Measurements from ENCODE around the gene SLC12A9.
"Not testable (repeated sequence)": the region's sequence is repeated elsewhere in the genome, so short reads cannot be mapped to it uniquely, and the experiment has no call there.

The SLC12A9 gene

DNA sequence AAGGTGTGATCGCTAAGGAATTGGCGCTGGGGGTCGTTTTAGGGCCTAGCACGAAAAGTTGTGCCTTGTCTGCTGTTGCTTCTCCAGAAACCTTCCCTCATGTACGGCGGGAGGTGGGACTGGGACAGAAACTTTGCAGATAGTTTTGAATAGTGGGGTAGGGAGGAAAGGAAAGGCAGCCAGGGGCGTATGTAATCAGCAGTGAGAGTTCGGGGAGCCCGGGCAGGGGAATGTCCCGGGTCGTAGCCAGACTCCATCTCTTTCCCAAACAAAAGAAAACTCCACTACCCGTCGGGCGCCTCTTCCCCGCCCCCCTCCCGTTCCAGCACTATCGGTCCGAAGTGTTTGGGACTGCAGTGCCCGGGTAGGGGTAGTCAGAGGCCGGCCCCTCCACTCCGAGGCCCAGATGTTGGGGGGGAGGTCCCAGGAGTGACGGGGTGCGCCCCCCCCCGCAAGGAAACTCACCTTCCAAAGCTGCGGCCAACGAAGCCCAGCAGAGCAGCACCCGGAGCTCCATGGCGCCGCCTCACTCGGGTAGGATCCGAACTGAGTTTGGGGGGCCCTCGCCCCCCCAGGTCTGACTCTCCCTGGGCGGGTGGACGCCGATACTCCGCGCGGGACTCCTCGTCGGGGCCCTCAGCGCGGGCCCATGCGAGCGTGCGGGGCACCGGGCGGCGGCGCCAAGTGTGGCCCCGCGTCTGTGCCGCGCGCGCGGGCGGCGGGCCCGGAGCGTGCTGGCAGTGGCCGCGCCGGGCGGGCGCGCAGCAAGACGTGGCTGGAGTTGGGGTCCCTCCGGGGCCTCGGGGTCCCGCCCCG is 25.8 kb upstream of the SLC12A9 start:
- DNase-seq (ENCODE audit: low read depth), result no peak

DNA sequence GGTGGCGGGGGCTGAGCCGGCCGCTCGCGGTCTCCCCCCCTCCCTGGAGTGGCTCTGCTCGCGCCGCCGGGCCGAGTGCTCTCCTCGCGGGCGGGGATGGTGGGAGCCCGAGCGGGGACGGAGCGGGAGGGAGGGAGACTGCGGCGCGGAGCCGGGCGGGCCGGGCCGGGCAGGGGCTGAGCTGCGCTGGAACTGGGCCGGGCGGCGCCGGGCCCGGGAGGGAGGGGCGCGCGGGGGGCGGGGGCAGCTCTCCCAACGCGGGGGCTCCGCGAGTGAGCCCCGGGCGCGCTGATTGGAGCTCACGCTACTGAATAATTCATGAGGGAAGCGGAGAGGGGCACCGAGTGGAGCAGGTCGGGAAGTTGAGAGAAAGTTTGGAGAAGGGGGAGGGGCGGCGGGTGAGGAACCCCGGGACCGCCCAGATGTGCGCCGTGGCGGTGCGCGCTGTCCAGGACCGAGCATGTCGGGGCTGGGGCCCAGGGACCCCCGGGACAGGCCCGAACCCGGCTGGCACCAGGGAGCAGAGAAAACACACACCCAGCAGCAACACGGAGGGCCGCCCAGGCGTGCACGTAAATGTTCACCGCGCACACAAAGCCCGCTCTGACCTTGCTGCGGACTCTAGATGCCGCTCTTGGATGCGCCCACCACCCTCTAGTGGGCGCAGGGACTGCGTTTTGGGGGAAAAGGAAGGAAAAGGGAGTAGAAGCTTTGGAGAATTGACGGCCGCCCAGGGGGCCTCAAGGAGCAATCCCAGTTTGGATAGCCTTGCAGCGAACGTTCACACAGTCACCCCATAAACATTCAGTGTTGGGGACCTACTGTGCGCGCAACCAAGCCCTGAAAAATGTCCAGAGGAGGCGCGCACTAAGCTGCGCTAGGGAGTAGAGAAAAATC is 24.9 kb upstream of the SLC12A9 start, which contains the start of gene EPHB4:
Gene EPHB4 (minus strand): TSS at position 194 of the 897 bp plus-strand sequence. CDS start 493 bp downstream, outside the sequence.
- DNase-seq (ENCODE audit: low read depth), result no peak

DNA sequence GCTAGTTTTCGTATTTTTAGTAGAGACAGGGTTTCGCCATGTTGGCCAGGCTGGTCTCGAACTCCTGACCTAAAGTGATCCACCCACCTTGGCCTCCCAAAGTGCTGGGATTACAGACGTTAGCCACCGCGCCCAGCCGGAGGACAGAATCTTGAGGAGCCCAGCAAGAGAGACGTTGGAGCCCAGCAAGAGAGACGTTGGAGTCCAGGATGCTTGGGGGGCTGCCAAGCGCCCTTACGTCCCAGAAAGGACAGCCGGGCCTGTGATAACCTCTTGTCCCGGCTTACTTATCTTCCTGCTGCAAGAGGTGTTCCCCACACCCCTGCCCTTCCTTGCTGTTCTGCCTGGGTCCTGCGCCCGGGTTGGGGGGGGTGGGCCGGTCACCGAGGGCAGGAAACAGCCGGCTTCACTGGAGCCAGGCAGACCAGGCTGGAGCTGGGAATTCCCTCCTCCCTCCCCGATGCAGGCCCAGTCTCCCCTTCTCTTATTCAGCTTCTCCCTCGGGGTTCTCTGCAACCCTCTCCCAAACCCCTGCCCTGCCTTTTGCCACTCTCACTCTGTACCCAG is 23.3 kb upstream of the SLC12A9 start:
- DNase-seq (ENCODE audit: low read depth), result no peak

DNA sequence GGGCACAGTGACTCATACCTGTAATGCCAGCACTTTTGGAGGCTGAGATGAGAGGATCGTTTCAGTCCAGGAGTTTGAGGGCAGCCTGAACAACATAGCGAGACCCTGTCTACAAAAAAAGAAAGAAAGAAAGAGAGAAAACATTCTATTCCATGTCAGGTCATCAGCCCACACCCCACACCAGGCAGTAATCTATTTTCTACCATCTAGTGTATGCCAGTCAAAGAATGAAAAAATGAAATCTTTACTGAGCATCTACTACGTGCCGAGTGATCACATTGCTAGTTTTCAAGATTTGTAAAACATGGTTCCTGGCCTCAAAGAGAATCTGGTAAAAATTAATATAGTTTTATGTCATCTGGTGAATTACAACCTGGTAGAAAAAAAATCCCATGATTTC is 22.1 kb upstream of the SLC12A9 start:
- no peak for DNase-seq (ENCODE audit: low read depth)

DNA sequence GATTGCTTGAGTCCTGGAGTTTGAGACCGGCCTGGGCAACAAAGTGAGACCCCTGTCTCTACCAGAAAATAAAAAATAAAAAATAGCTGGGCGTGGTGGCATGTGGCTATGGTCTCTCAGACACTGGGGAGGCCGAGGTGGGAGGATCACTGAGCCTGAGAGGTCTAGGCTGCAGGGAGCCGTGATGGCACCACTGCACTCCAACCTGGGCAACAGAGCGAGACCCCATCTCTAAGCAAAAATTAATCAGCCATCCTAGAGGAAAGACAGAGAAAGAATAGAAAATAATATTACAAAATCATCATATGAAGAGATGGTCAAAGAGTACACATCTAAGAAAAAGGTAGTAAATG is 20.3 kb upstream of the SLC12A9 start:
- no peak for DNase-seq (ENCODE audit: low read depth)

DNA sequence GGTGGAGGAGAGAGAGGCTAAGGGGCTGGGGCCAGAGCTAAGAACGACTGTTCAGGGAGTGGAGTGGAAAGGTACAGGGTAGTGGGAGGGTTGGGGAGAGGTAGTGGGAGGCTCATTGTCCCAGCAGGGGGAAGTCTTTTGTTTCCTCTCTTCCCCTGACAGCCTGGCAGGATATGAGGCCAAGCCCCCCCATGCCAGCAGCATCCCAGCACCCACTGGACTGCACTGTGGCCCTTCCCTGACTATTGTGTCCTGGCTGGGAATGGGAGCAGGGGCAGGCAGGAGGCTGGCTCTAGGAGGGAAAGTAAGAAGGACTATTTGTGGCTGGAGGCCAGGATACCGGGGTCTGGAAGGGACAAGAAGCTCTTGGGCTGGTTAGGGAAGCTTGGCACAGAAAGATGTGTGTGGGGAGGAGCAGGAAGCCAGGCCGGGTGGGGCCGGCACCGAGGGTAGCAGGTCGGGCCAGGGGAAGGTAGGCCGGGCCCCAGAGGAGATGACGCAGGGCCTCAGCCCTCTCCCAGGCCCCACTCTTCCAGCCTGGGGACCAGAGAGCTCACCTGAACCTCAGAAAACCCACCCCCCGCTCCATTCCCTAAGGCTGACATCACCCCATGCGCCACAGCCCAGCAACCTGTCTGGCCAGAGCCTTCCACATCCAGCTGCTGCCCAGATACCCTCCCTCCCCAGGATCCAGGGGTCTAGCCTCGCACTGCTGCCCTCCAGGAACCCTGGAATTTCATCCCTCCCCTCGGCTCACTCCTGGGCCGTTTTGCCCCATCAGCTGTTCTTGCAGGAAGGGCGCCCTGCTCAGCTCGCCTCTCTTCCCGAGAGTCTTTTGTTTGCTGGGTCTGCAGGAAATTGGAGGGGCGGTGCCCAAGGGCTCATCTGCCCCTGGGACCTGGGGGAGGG is 16.4 kb upstream of the SLC12A9 start:
- no peak for DNase-seq (ENCODE audit: low read depth)

DNA sequence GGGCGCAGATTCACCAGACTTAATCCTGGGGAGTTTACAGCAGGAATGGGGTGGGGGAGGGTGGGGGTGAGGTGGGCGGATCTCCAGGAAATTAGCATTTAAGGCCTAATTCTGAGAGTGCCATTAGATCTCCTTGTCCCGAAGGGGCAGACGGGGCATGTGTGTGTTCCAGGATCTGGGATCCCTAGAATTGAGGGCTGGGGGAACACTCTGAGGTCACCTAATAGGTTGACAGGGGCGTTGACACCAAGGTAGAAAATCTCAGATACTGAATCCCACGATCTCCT is 15.8 kb upstream of the SLC12A9 start:
- no peak for DNase-seq (ENCODE audit: low read depth)

DNA sequence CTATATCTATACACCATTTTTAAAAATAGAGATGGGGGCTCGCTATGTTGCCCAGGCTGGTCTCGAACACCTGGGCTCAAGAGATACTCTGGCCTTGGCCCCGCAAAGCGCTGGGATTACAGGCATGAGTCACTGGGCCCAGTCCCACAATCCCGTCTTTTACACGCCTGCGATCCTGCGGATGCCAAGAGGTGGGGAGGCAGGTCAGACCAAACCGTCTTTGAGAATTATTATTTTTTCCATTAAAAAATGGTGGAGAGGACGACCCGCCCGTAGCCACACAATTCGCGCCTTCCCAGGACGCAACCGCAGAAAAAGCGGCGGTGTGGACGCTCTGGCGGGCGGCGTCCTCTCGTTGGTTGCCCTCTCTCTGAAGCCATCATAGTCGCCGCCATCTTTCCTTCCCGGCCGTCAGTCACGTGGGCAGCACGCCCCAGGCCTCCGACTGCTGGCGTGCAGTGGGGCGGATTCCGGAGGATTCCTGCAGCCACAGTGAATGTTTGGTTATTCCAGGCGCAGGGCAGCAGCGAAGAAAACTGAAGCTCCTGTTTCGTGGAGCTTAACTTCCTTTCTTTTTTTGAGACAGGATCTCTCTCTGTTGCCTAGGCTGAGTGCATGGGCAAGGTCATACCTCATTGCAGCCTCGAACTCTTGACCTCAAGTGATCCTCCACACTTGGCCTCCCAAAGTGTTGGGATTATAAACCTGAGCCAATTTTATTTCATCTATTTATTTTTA is 15.2 kb upstream of the SLC12A9 start:
- no peak for DNase-seq (ENCODE audit: low read depth)

DNA sequence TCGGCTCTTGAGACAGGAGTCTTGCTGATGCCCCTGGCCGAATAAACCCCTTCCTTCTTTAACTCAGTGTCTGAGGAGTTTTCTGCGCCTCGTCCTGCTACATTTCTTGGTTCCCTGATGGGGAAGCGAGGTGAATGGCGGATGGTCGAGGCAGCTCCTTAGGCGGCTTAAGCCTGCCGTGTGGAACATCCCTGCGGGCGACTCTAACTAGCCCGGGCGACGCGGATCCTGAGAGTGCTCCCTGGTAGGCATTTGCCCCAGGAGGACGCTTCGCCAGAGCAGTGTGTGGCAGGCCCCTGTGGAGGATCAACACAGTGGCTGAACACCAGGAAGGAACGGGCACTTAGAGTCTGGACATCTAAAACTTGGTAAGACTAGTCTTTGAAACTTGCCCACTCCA is 13.2 kb upstream of the SLC12A9 start:
- no peak for DNase-seq (ENCODE audit: low read depth)

DNA sequence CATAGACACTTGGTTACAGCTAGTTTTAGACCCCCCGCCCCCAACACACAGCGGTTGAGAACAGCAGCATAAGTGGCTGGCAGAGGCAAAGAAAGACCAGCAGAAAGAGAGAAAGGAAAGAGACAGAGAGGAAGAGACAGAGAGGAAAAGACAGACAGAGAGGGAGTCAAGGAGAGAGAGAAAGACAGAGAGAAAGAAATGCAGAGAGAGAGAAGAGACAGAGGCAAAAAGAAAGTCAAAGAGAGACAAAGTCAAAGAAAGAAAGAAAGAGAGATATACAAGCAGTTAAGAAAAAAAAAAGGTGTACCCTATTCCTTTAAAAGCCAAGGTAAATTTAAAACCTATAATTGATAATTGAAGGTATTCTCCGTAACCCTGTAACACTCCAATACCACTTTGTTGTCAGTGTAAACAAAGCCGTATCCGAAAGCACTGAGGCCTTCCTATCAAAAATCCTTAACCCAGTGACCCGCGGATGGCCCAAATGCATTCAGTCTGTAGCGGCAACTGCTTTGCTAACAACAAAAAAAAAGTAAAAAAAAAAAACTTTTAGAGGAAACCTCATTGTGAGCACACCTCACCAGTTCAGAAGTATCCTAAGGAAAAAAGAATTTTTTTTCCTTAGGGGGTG is 11.9 kb upstream of the SLC12A9 start:
- DNase-seq (ENCODE audit: low read depth), result no peak

DNA sequence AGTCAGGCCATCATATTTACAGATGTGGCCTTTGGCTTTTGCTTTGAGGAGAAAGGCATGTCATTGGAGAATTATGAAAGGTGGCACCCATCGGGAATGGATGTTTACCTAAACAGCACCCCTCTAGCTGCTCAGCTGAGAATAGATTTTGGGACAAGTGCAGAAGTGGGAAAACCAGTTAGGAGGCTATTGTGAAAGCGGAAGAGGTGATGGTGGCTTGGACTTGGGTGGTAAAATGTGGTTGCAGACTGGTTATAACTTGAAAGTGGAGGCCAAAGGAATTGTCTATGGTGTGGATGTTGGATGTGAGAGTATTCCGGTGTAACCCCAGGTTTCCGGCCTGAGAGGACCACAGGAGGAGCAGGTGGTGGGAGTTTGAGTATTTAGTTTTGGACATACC is 5.2 kb upstream of the SLC12A9 start:
- no peak for DNase-seq (ENCODE audit: low read depth)

DNA sequence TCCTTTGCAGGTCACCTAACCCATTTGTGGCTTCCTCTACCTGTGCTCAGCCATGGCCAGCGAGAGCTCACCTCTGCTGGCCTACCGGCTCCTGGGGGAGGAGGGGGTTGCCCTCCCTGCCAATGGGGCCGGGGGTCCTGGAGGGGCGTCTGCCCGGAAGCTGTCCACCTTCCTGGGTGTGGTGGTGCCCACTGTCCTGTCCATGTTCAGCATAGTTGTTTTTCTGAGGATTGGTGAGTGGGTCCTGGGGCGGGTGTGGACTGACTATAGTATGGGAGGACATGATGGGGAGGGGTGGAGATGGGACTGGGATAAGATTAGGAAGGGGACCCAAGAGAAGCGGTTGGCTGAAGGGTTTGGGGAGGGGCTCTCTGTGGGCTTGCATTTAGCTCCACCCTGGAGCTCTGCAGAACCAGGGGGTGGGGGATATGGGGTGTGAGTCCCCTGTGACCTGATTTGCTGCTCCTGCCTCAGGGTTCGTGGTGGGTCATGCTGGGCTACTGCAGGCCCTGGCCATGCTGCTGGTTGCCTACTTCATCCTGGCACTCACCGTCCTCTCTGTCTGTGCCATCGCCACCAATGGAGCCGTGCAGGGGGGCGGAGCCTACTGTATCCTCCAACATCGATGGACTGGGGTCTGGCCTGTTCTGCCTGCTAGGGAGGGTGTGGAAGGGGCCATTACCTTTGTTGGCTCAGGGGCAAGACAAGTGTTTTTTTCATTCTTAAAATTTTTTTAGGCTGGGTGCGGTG is 1.8 kb downstream of the SLC12A9 start:
- no peak for DNase-seq (ENCODE audit: low read depth)

DNA sequence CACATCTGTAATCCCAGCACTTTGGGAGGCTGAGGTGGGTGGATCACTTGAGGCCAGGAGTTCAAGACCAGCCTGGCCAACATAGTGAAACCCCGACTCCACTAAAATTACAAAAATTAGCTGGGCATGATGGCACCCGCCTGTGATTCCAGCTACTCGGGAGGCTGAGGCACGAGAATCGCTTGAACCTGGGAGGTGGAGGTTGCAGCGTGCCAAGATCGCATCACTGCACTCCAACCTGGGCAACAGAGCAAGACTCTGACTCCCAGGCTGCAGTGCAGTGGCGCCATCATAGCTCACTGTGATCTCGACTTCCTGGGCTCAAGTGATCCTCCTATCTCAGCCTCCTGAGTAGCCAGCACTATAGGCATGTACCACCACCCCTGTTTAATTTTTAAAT is 2.4 kb downstream of the SLC12A9 start:
- not testable (repeated sequence) for DNase-seq (ENCODE audit: low read depth)

DNA sequence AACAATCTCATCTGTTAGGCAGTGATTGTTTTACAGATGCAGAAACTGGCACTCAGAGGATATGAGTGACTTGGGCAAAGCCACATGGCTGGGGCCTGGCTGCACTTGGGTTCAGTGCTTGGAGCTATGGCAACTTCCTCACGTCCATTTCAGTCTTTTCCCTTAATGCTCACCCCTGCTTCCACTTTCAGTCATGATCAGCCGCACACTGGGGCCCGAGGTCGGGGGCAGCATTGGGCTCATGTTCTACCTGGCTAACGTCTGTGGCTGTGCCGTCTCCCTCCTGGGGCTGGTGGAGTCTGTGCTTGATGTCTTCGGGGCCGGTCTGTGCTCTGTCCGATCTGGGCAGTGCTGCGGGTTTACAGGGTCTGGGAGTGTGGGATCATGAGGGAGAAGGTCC is 3.0 kb downstream of the SLC12A9 start:
- DNase-seq (ENCODE audit: low read depth), result no peak

DNA sequence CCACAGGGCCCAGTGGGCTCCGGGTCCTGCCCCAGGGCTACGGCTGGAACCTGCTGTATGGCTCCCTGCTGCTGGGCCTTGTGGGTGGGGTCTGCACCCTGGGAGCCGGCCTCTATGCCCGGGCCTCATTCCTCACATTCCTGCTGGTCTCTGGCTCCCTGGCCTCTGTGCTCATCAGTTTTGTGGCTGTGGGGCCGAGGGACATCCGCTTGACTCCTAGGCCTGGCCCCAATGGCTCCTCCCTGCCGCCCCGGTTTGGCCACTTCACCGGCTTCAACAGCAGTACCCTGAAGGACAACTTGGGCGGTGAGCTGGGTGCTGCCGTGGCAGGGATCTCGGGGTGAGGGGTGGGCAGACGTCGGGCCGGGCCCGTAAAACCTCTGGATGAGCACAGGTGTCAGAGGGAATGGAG is 4.4 kb downstream of the SLC12A9 start:
- DNase-seq (ENCODE audit: low read depth), result no peak

DNA sequence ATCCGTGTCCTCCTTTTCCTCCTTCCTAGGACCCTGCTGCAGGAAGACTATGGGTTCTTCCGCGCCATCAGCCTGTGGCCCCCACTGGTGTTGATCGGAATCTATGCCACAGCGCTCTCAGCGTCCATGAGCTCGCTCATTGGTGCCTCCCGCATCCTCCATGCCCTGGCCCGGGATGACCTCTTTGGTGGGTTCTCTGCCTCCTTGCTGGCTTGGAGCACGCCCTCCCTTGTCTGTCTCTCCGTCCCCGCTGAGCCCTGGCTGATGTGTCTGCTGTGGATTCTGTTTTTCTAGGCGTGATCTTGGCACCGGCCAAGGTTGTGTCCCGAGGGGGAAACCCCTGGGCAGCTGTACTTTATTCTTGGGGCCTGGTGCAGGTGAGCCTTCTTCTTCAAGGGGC is 7.3 kb downstream of the SLC12A9 start:
- no peak for DNase-seq (ENCODE audit: low read depth)

DNA sequence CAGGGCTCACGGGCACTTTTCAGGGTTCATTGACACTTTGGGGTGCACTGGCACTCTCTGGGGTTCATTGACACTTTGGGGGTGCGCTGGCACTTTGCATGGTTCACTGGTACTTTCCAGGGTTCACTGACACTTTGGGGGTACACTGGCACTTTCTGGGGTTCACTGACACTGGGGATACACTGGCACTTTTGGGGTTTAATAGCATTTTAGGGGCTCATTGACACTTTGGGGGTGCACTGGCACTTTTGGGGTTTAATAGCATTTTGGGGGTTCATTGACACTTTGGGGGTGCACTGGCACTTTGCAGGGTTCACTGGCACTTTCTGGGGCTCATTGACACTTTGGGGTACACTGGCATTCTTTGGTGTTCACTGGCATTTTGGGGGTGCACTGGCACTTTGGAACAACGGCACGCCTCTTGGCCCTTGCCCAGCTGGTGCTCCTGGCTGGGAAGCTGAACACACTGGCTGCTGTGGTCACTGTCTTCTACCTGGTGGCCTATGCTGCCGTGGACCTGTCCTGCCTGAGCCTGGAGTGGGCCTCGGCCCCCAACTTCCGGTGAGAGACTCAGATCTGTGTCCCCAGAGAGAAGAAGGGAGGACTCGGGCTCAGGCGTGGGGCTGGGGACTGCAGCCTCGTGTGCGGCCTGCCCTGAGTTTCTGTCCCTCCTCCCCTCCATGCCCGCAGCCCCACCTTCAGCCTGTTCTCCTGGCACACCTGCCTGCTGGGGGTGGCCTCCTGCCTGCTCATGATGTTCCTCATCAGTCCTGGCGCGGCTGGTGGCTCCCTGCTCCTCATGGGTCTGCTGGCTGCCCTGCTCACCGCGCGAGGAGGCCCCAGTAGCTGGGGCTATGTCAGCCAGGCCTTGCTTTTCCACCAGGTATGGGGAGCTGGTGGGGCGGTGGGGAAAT is 8.4 kb downstream of the SLC12A9 start:
- no peak for DNase-seq (ENCODE audit: low read depth)

DNA sequence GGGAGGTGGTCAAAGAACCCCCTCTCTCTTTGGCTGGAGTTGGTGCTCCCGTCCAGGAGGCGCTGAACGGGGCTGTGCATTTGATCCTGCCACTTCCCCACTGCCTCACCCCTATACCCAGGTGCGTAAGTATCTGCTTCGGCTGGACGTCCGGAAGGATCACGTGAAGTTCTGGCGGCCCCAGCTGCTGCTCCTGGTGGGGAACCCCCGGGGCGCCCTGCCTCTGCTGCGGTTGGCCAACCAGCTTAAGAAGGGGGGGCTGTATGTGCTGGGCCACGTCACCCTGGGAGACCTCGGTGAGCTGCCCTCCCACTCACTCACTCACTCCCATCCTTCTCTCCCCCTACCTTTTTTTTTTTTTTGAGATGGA is 9.1 kb downstream of the SLC12A9 start:
- DNase-seq (ENCODE audit: low read depth), result no peak

DNA sequence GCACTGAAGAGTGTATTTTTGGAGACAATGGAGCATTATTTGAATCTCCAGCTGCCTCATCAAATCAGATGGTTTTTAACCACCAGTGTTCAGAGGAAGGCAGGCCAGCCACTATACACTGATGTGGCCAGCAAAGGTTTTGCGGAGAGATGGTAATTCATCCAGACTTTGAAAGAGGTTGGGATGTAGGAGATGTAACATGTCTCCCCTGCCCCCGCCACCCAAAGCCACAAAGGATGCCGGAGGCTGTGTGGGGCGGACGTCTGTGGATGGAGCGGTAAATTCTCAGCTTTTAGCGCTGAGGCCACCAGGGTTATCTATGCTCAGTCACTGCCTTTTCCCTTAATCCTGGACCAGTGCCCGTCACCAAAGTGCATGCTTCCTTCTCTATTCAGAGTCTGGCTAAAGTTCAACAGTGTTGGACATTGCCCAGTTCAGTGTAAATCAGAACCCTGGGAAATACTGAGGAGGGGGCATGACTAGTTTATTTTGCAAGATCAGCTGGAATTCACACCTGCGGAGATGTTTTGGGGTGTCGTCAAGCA is 11.0 kb downstream of the SLC12A9 start:
- no peak for DNase-seq (ENCODE audit: low read depth)

All from HS-5 (cell line).